Gastroesophageal sphincter (tissue), 3 donors: ENCODE measurements around the gene POU1F1.
"Not testable (repeated sequence)": the region's sequence is repeated elsewhere in the genome, so short reads cannot be mapped to it uniquely, and the experiment has no call there.

Source experiments
- CTCF ChIP-seq, 4 experiments: fragments of 200-600 bp in 2 of 4; fragments of 450-650 bp in 2 of 4; sonication (generic) in 1 of 4; IDR thresholded peaks; one replicate each; pipeline ENCODE4 v1.5.1; 2017 to 2019; ENCODE audit warnings: antibody characterized with exemption in 4 of 4, mild to moderate bottlenecking in 2 of 4, moderate library complexity in 2 of 4
- POLR2A ChIP-seq, 2 donors: fragments of 450-650 bp; IDR thresholded peaks; one replicate each; pipeline ENCODE4 v1.6.1; 2017; ENCODE audit warnings: antibody characterized with exemption in 2 of 2, mild to moderate bottlenecking in 2 of 2, moderate library complexity in 1 of 2
- POLR2AphosphoS5 ChIP-seq: sonication (generic); formaldehyde crosslinking; IDR thresholded peaks from one replicate; pipeline ENCODE4 v1.6.1; 2017; ENCODE audit warnings: antibody characterized with exemption

DNA sequence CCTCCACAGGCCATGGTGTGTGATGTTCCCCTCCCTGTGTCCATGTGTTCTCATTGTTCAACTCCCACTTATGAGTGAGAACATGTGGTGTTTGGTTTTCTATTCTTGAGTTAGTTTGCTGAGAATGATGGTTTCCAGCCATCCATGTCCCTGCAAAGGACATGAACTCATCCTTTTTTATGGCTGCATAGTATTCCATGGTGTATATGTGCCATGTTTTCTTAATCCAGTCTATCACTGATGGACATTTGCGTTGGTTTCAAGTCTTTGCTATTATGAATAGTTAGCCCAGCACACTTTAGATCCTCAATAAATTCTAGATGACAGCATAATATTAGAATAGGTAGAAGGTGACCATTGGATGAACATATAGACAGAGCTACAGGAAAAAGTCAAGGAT, 28.6 kb upstream of the POU1F1 start:
- TF ChIP-seq CTCF (IDR thresholded peaks at IDR 0.05); POLR2A (IDR thresholded peaks at IDR 0.05); POLR2AphosphoS5: not testable (repeated sequence)
